ENCODE measurements around the gene FARP1.

Gene FARP1

DNA sequence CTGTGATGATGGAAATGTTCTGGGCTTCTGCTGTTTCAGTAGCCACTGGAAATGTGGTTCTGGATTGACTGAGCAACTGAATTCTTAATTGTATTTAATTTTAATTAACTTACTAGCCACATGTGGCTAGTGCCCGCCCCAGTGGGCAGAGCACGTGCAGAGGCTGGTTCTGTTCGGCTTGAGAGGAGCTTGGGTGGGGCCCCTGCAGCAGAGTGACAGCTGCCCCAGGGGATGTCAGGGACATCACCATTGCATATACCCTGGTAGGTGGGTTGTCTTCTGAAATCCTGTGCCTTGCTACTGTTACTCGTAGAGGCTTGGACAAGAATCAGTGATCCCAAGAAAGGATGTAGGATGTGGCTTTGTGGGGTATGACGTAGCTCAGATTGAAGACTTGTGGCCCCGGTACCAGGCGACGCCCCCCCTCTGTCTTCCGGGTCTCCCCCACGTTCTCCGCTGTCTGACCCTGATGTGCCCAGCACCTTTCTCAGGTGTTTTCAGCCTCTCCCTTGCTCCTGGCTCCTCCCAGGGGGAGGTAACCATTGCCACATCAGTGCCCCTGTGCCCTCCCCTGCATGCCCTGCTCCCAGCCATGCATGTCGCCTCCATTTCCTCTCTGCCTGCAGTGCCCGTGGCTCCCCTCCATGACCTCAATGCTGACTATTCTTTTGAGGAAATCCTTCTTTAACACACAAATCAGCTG is 136.7 kb downstream of the FARP1 start:
- TF ChIP-seq, protein P1, sequence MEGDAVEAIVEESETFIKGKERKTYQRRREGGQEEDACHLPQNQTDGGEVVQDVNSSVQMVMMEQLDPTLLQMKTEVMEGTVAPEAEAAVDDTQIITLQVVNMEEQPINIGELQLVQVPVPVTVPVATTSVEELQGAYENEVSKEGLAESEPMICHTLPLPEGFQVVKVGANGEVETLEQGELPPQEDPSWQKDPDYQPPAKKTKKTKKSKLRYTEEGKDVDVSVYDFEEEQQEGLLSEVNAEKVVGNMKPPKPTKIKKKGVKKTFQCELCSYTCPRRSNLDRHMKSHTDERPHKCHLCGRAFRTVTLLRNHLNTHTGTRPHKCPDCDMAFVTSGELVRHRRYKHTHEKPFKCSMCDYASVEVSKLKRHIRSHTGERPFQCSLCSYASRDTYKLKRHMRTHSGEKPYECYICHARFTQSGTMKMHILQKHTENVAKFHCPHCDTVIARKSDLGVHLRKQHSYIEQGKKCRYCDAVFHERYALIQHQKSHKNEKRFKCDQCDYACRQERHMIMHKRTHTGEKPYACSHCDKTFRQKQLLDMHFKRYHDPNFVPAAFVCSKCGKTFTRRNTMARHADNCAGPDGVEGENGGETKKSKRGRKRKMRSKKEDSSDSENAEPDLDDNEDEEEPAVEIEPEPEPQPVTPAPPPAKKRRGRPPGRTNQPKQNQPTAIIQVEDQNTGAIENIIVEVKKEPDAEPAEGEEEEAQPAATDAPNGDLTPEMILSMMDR (IDR thresholded peaks at IDR 0.05; ENCODE audit: insufficient read depth, low read length, missing control alignments): no peak
- no peak for DNase-seq (ENCODE audit: low read depth, low spot score)
- H3K4me3 ChIP-seq (ENCODE audit: low read depth, low read length): no peak overlapping the region
- CTCF ChIA-PET: interaction anchor here (1.1 kb wide), 1 partner anchor 12 kb away, joined by 3 read pairs; no protein-coding TSS in a partner anchor
- POLR2A ChIA-PET: interaction anchor here (0.6 kb wide), 2 partner anchors 10 to 65 kb away, joined by 3 read pairs; no protein-coding TSS in a partner anchor

DNA sequence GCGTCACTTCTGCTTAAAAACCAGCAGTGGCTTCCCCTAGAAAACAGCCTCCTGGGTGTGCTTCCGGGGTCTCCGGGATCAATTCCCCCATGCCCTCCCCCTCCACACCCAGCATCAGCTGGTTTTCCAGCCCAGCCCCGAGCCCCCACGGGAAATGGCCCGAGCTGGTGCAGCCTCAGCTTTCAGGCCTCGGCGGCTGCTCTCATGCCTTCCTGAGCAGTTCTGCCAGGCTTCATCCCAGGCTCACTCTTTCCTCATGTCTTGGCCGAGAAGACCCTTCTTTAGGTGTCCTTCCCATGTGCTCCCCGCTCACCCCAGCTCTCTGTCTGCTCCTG is 137.2 kb downstream of the FARP1 start:
- no peak overlapping the region for H3K4me3 ChIP-seq (ENCODE audit: low read depth, low read length)
- ChIA-PET POLR2A (interaction anchor here (0.6 kb wide), 1 partner anchor 10 kb away, joined by 3 read pairs; no protein-coding TSS in a partner anchor), CTCF (interaction anchor here (1.1 kb wide), 1 partner anchor 12 kb away, joined by 3 read pairs; no protein-coding TSS in a partner anchor)
- TF ChIP-seq, protein P1 (IDR thresholded peaks at IDR 0.05; ENCODE audit: insufficient read depth, low read length, missing control alignments): no peak
- no peak for DNase-seq (ENCODE audit: low read depth, low spot score)

DNA sequence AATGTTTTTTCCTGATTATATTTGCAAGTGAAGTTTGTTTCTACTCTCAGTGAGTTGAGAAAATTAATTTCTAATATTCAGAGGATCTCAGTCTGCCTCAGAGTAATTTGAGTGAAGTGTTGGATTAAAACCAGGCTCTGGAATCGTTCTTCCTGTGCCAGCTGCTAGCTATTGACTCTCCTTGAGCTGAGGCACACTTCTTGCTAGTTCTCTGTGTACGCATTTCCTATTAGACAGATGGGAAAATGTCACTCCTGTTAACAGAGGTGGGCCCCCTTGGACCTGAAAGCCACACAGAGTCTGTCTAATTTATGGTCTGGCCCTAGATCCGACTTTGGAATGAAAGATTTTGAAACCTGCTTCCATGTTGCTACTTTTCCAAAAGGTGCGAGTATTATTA is 141.8 kb downstream of the FARP1 start:
- POLR2A ChIA-PET: no interaction called here

DNA sequence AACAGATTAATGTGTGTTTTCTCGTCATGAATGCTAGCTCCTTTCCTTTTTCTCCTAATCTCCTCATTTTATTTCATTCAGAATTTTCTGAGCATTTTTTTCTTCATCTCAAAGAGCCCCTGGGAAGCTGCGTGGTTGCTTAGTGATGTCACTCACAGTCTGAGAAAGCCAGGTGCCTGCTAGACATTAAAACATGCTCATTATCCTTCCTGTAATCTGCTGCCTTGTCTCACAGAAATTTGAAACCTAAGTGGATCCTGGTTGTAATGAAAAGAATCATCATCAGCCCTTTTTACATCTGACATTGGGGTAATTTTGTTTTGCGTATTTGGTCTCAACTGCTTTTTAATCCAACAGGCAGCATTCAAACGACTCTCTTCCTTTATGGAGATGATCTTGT is 142.4 kb downstream of the FARP1 start:
- H3K4me3 ChIP-seq (ENCODE audit: low read depth, low read length): no peak overlapping the region
- DNase-seq (ENCODE audit: low read depth, low spot score): no peak
- ChIA-PET POLR2A (interaction anchor here (0.6 kb wide), 1 partner anchor 12 kb away, joined by 3 read pairs; no protein-coding TSS in a partner anchor), CTCF (no interaction called here)
- TF ChIP-seq, protein P1 (IDR thresholded peaks at IDR 0.05; ENCODE audit: insufficient read depth, low read length, missing control alignments): no peak

More for the DNA sequence above, 141.8 kb downstream of the FARP1 start:
- DNase-seq (ENCODE audit: low read depth, low spot score): no peak
- CTCF ChIA-PET: interaction anchor here (1.7 kb wide), 1 partner anchor 251 kb away, joined by 6 read pairs; no protein-coding TSS in a partner anchor
- TF ChIP-seq, protein P1 (IDR thresholded peaks at IDR 0.05; ENCODE audit: insufficient read depth, low read length, missing control alignments): no peak
- no peak overlapping the region for H3K4me3 ChIP-seq (ENCODE audit: low read depth, low read length)

DNA sequence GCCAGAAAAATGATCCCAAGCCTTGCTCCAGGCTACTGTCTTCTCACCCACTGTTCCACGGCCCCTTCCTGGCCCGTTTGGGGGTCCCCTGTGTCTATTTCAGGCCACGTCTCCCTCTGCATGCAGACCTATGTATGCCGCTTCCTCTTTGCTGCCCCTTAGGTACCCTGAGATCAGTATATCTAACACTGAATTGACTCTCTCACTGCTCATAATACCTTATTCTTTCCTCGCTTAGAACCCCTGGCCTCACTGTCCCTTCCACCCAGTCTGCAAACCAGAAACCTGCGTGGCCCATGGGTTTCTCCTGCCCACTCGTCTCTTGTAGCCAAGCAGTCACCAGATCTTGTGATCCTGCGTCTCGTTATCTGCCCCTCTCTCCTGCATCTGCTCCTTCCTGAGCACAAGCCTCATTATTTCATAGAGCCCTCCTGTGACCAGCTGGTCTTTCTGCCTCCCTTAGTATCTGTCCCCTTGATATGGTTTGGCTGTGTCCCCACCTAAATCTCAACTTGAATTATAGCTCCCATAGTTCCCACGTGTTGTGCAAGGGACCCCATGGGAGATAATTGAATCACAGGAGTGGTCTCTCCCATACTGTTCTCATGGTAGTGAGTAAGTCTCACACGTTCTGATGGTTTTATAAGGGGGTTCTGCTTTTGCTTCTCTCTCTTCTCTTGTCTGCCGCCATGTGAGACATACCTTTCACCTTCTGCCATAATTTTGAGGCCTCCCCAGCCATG is 143.1 kb downstream of the FARP1 start:
- TF ChIP-seq, protein P1 (IDR thresholded peaks at IDR 0.05; ENCODE audit: insufficient read depth, low read length, missing control alignments): no peak
- POLR2A ChIA-PET: interaction anchor here (0.6 kb wide), 1 partner anchor 13 kb away, joined by 3 read pairs; no protein-coding TSS in a partner anchor
- no peak overlapping the region for H3K4me3 ChIP-seq (ENCODE audit: low read depth, low read length)
- CTCF ChIA-PET: no interaction called here
- no peak for DNase-seq (ENCODE audit: low read depth, low spot score)

DNA sequence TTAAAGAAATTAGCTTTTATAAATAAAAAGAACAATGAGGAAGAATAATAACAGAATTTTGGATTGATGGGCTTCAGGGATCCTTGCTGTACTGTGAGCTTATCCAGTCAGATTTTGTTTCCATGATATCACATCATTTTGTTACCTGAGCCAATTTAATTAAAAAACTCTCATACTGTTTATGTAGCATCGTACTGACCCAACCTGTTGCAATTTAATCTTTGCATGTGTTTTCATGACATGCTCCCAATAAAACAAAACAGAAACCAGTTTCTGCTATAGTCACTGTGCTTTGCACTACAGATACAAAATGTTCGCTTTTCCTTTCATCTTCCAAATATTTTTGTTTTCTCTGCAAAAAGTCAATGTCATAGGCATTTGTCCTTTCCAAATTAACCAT is 143.9 kb downstream of the FARP1 start:
- H3K4me3 ChIP-seq (ENCODE audit: low read depth, low read length): no peak overlapping the region
- DNase-seq (ENCODE audit: low read depth, low spot score): no peak
- TF ChIP-seq, protein P1 (IDR thresholded peaks at IDR 0.05; ENCODE audit: insufficient read depth, low read length, missing control alignments): no peak
- ChIA-PET CTCF (no interaction called here), POLR2A (no interaction called here)

Data from AG04449 (cell line).